Amniotic epithelial cell (primary cell): ENCODE data around the gene ITGB1.
A peak's percentile ranks its signal among the peaks of the same experiment; 100 is the strongest.

Experiments used
- DNase-seq: peaks from one replicate; pipeline ENCODE4 v3.0.0-alpha.2; 2010; ENCODE audit warnings: low read depth

ITGB1 gene

DNA sequence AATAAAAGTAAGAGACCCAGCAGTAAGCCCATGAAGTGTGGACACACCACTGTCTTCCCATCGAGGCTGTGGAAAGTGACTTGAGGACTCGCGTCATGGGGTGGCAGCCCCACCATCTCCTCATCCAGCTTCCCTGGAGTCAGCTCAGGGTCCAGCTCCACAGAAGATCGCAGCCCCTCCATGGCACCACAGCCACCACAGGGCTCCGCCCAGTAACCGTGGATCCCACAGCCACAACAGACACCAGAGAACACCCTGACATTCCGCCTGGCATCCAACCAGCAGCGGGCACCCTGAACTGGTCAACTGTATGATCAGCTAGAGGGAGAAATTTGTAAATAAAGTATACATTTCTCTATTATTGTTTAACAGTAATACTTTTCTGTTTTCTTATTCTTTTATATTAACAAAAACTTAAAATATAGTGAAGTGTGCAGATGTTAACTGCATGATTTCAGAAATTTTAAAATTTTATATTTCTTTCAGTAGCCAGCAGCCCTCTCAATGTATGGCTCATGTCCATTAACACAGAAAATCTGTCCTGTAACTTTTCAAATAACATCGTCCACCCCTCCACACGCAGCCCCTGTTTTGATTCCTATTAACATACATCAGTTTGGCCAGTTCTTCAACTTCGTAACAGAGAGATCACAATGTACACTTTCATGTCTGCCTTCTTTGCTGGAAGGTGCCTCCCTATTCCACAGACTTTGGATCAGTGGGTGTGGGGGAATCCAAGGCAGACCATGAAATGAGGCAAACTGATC is 69.7 kb downstream of the ITGB1 start:
- no peak for DNase-seq

DNA sequence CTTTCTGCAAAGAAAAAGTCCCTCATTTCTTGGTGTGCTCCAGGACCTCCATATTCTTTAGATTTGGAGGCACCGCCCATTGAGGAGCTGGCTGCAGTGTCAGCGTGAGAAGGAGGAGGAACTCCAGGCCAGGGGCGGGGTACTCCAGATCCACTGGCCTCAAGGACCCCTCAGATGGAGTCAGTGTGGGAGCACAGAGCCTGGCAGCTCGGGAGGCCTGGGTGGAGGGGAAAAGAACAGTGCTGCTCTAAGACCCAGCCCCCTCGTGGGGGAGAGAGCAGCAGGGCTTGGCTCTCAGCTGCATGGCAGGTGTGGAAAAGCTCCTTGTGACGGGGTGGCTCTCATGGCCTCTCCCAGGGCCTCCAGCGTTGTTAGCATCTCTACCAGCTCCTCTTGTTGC is 70.5 kb downstream of the ITGB1 start:
- no peak for DNase-seq

DNA sequence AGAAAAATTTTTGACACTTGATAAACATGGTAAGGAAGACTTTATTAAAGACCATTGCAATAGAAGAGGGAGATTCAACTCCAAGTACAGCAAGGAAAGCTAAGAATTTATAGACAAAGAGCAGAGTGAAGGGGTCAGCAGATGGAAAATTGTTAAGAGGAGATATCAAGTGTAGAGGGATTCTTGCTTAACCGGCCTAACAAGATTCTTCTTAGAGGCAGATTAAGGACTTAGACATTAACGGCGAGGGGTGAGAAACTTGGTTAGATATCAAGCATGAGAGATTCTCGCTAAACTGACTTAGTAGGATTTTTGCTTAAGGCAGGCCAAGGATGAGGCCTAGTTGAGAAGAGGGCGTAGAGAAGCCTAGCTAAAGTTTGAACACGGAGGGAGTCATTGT is 76.0 kb downstream of the ITGB1 start:
- no peak for DNase-seq

DNA sequence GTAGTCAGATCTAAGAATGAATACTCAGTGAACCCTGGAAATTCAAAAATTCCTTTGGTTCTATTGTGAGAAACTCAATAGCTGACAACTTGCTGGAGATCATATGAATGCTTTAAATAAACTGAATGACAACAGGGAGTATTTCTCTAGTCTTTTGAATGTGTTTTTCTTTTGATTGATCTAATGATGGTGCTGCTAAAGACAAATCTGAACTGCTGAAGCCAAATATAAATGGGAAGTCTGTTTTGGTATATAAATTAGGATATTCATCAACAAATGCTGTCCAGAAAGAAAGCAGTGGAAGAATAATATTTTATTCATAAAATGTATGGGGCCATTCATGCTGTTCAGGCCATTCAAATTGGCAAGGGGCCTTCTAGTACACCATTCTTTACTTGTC is 79.4 kb downstream of the ITGB1 start:
- DNase-seq = no peak

DNA sequence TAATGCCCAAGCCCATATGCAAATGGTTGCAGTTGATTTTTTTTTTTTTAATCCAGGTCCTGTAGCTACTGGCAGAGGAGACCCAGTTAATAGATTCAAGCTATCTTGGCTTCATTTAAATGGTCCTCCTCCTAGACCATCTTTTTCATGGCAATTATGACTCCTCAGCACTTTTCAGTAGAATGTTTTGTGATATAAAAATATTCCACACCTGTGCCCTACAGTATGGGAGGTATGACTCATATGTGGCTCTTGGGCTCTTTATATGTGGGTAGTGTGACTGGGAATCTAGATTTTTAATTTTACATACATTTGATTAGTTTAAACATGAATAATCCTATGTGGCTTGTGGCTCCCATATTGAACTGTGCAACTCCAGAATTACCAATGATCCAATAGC is 80.1 kb downstream of the ITGB1 start:
- no peak for DNase-seq

DNA sequence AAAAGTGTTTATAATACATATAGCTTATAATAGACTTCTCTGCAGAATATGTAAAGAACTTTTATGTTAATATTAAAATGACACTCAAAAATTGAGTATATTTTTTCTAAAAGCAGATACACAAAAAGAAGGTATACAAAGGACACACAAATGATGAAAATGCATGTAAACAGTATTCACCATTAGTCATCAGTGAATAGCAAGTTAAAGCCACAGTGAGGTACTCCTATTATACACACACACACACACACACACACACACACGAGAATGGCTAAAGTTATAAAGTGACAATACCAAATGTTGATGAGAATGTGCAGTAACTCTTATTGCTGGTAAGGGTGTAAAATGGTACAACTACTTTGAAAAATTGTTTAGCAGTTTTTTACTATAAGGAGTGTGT is 92.9 kb downstream of the ITGB1 start:
- no peak for DNase-seq

GRCh38 chr10:32854435-32854834 is 103.6 kb downstream of the ITGB1 start:
- no peak for DNase-seq

DNA sequence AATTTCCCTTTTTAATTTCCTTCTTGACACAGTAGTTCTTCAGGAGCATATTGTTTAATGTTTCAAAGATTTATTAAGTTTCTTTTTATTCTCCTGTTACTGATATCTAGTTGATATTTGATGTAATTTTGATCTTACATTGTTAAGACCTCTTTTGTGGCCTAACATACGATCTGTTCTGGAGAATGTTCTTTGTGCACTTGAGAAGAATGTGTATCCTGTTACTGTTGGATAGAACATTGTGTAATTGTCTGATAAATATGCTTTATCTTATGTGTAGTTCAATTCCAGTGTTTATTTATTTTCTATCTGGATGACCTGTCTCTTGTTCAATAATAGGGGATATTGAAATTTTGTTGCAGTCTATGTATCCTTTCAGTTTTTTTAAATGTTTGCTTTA is 106.7 kb downstream of the ITGB1 start:
- peak; percentile 31 for DNase-seq
